Endodermal cell (in vitro differentiated cells): Measurements from ENCODE around the gene RILPL1. TPM values are rescaled to one million over a fixed set of nuclear protein-coding genes. Genes with fewer than 3 reads are reported as not detected.

Experiments
- DNase-seq: peaks from one replicate; pipeline ENCODE4 v3.0.0-alpha.2; 2017
- H3K27ac ChIP-seq: 2 replicates; pipeline ENCODE4 v1.5.1; 2013; ENCODE audit warnings: mild to moderate bottlenecking, low read depth, low read length, moderate library complexity
- H3K27me3 ChIP-seq: 2 replicates; pipeline ENCODE4 v1.6.1; 2013; ENCODE audit warnings: mild to moderate bottlenecking, low read length, moderate library complexity; ENCODE audit not compliant: insufficient read depth, control insufficient read depth, poor library complexity, severe bottlenecking
- H3K36me3 ChIP-seq: 2 replicates; pipeline ENCODE4 v1.7.0; 2013; ENCODE audit warnings: mild to moderate bottlenecking, low read length, moderate library complexity; ENCODE audit not compliant: control insufficient read depth, insufficient read depth
- H3K4me1 ChIP-seq: one replicate; pipeline ENCODE4 v1.7.0; 2013; ENCODE audit warnings: low read length; ENCODE audit not compliant: control insufficient read depth, insufficient read depth
- H3K4me3 ChIP-seq: 2 replicates; pipeline ENCODE4 v1.5.1; 2013; ENCODE audit warnings: mild to moderate bottlenecking, low read length, moderate library complexity
- H3K9ac ChIP-seq: 2 replicates; pipeline ENCODE4 v1.6.1; 2013; ENCODE audit warnings: mild to moderate bottlenecking, low read length, moderate library complexity; ENCODE audit not compliant: poor library complexity, severe bottlenecking; ENCODE audit errors: extremely low read depth
- H3K9me3 ChIP-seq: 2 replicates; pipeline ENCODE4 v1.6.1; 2013; ENCODE audit warnings: mild to moderate bottlenecking, low read length, moderate library complexity; ENCODE audit not compliant: control insufficient read depth
- H3K27ac Mint-ChIP-seq: 2 replicates; pipeline ENCODE4 v1.8.0; 2020; ENCODE audit warnings: mixed read lengths
- H3K27me3 Mint-ChIP-seq: 2 replicates; pipeline ENCODE4 v1.8.0; 2021; ENCODE audit warnings: mild to moderate bottlenecking, mixed read lengths; ENCODE audit not compliant: insufficient read depth
- H3K36me3 Mint-ChIP-seq: 2 replicates; pipeline ENCODE4 v1.8.0; 2020; ENCODE audit warnings: low read depth, mixed read lengths
- H3K4me1 Mint-ChIP-seq: 2 replicates; pipeline ENCODE4 v1.8.0; 2020; ENCODE audit warnings: mixed read lengths
- H3K4me3 Mint-ChIP-seq: 2 replicates; pipeline ENCODE4 v1.8.0; 2020; ENCODE audit warnings: mild to moderate bottlenecking, moderate library complexity, mixed read lengths
- H3K9me3 Mint-ChIP-seq: 2 replicates; pipeline ENCODE4 v1.8.0; 2020; ENCODE audit warnings: mild to moderate bottlenecking, mixed read lengths
- CTCF ChIP-seq: fragments of 200-600 bp; sonication (generic); conservative IDR thresholded peaks from 2 replicates; pipeline ENCODE4 v1.5.0; 2021; ENCODE audit warnings: antibody characterized with exemption, mild to moderate bottlenecking
- WGBS, 2 experiments: methylation state at CpG; one replicate each; pipeline versions ENCODE4 v1.1.5 to v1.1.7; 2013; ENCODE audit warnings: missing lambda C conversion rate in 2 of 2, mixed read lengths in 1 of 2; ENCODE audit not compliant: insufficient coverage in 1 of 2, insufficient read length in 1 of 2; 5-methylcytosine and 5-hydroxymethylcytosine counted together
- total RNA-seq, 2 donors: library from RNA; stranded (reverse); fragmentation: NEBNext Ultra II Directional in 1 of 2; extraction: Animal tissue kit (Norgen Biotek cat#: 25700) in 1 of 2; gene quantifications; 2 replicates in 1 of 2; 3 replicates in 1 of 2; pipeline ENCODE4 v1.2.1, GENCODE V29; 2021

RILPL1 gene
- total RNA-seq, 2 donors from 2014 or later: 19.0 to 25.2 TPM

- WGBS, 2 experiments: 73 to 78% methylated on average over 5 to 7 of the region's 7 CpGs
- peaks cover 47% of the 10 kb centered on the region for H3K36me3 Mint-ChIP-seq
- H3K4me1 ChIP-seq: no peaks in the 10 kb centered on the region
- no peak overlapping the region for H3K9ac ChIP-seq
- no peaks in the 10 kb centered on the region for H3K4me1 Mint-ChIP-seq
- no peak overlapping the region for H3K4me3 Mint-ChIP-seq
- TF ChIP-seq CTCF: no peak
- H3K27me3 Mint-ChIP-seq: no peaks in the 10 kb centered on the region
- H3K27me3 ChIP-seq: no peaks in the 10 kb centered on the region
- H3K27ac ChIP-seq: no peak overlapping the region
- H3K9me3 Mint-ChIP-seq: peaks cover 3% of the 10 kb centered on the region
- DNase-seq: no peak
- H3K4me3 ChIP-seq: no peak overlapping the region
- H3K36me3 ChIP-seq: peaks cover 50% of the 10 kb centered on the region
- H3K9me3 ChIP-seq: no peaks in the 10 kb centered on the region
- H3K27ac Mint-ChIP-seq: peak overlapping the region; percentile 77
These were observed 6.9 kb downstream of the RILPL1 start for GRCh38 chr12:123526542-123527080.

GRCh38 chr12:123524378-123524777 is 9.1 kb downstream of the RILPL1 start:
- Histone ChIP-seq H3K9ac (no peak overlapping the region), H3K4me1 (no peaks in the 10 kb centered on the region), H3K36me3 (peaks cover 61% of the 10 kb centered on the region), H3K27me3 (no peaks in the 10 kb centered on the region), H3K4me3 (no peak overlapping the region), H3K27ac (no peak overlapping the region), H3K9me3 (no peaks in the 10 kb centered on the region)
- Mint-ChIP-seq H3K27me3 (no peaks in the 10 kb centered on the region), H3K9me3 (peaks cover 3% of the 10 kb centered on the region), H3K36me3 (peaks cover 61% of the 10 kb centered on the region), H3K4me1 (no peaks in the 10 kb centered on the region), H3K27ac (no peak overlapping the region), H3K4me3 (no peak overlapping the region)
- no peak for DNase-seq
- 95% methylated on average over 7 of the region's 7 CpGs for WGBS, 2 experiments
- no peak for TF ChIP-seq CTCF

- H3K27ac Mint-ChIP-seq: no peak overlapping the region
- H3K4me1 ChIP-seq: no peaks in the 10 kb centered on the region
- no peak overlapping the region for H3K9ac ChIP-seq
- WGBS, 2 experiments: 98 to 100% methylated on average over 6 to 10 of the region's 10 CpGs
- H3K9me3 Mint-ChIP-seq: peaks cover 3% of the 10 kb centered on the region
- H3K36me3 Mint-ChIP-seq: peaks cover 59% of the 10 kb centered on the region
- TF ChIP-seq CTCF: no peak
- no peak for DNase-seq
- no peaks in the 10 kb centered on the region for H3K9me3 ChIP-seq
- H3K27me3 Mint-ChIP-seq: no peaks in the 10 kb centered on the region
- H3K4me1 Mint-ChIP-seq: no peaks in the 10 kb centered on the region
- no peak overlapping the region for H3K4me3 Mint-ChIP-seq
- H3K27me3 ChIP-seq: no peaks in the 10 kb centered on the region
- H3K4me3 ChIP-seq: no peak overlapping the region
- H3K36me3 ChIP-seq: peaks cover 63% of the 10 kb centered on the region
- no peak overlapping the region for H3K27ac ChIP-seq
These were observed 10.0 kb downstream of the RILPL1 start for GRCh38 chr12:123523518-123523917.
